Glutamatergic neuron (in vitro differentiated cells): ENCODE data around the gene HARBI1. TPM values are rescaled to one million over a fixed set of nuclear protein-coding genes. Genes with fewer than 3 reads are reported as not detected.

ENCODE experiments used
- DNase-seq: peaks from one replicate; pipeline ENCODE4 v3.0.0; 2022
- H3K27ac Mint-ChIP-seq: one replicate; pipeline ENCODE4 v1.8.0; 2020; ENCODE audit warnings: mild to moderate bottlenecking, mixed read lengths, inconsistent platforms; ENCODE audit not compliant: unreplicated experiment
- H3K27me3 Mint-ChIP-seq: one replicate; pipeline ENCODE4 v1.8.0; 2020; ENCODE audit warnings: mild to moderate bottlenecking, moderate library complexity, mixed read lengths, inconsistent platforms; ENCODE audit not compliant: unreplicated experiment
- H3K36me3 Mint-ChIP-seq: one replicate; pipeline ENCODE4 v1.8.0; 2020; ENCODE audit warnings: mild to moderate bottlenecking, mixed read lengths, inconsistent platforms; ENCODE audit not compliant: unreplicated experiment
- H3K4me1 Mint-ChIP-seq: one replicate; pipeline ENCODE4 v1.8.0; 2020; ENCODE audit warnings: mild to moderate bottlenecking, low read depth, mixed read lengths, inconsistent platforms; ENCODE audit not compliant: unreplicated experiment
- H3K4me3 Mint-ChIP-seq: one replicate; pipeline ENCODE4 v1.8.0; 2020; ENCODE audit warnings: mild to moderate bottlenecking, mixed read lengths, inconsistent platforms; ENCODE audit not compliant: unreplicated experiment
- H3K9me3 Mint-ChIP-seq: one replicate; pipeline ENCODE4 v1.8.0; 2020; ENCODE audit warnings: mild to moderate bottlenecking, moderate library complexity, mixed read lengths, inconsistent platforms; ENCODE audit not compliant: unreplicated experiment
- CTCF ChIP-seq: fragments of 200-600 bp; sonication (generic); IDR thresholded peaks from one replicate; pipeline ENCODE4 v1.5.0; 2021; ENCODE audit not compliant: partially characterized antibody, unreplicated experiment
- total RNA-seq: library from RNA; stranded (reverse); fragmentation: NEBNext Ultra II Directional; extraction: Animal tissue kit (Norgen Biotek cat#: 25700); gene quantifications from one replicate; pipeline ENCODE4 v1.2.1, GENCODE V29; 2021; ENCODE audit not compliant: unreplicated experiment

The HARBI1 gene
- total RNA-seq, 1 donor from 2014 or later: 11.1 TPM

DNA sequence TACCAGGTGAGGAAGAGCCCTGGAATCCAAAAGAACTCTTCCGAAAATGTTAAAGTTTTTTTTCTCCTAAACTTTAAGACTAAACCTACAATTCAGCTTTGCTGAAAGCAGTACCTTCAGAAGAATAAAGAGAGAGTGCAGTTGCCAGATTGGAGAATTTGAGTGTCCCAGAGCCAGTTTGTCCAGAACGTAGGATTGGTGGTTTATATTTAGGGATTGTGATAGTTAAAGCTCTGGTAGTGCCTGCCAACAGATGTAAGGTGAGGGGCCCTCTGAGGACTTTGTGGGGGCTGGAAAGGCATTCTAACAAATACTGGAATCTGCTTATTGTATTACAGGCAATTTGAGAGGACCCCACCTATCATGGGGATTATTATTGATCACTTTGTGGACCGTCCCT, 40.2 kb upstream of the HARBI1 start:
- no peak for DNase-seq
- TF ChIP-seq CTCF: no peak
- Mint-ChIP-seq H3K36me3 (peaks cover 4% of the 10 kb centered on the region), H3K9me3 (no peaks in the 10 kb centered on the region), H3K4me1 (no peaks in the 10 kb centered on the region), H3K4me3 (no peak overlapping the region), H3K27me3 (no peaks in the 10 kb centered on the region), H3K27ac (no peak overlapping the region)

- no peaks in the 10 kb centered on the region for H3K27me3 Mint-ChIP-seq
- H3K27ac Mint-ChIP-seq: no peak overlapping the region
- H3K36me3 Mint-ChIP-seq: peaks cover 9% of the 10 kb centered on the region
- H3K9me3 Mint-ChIP-seq: no peaks in the 10 kb centered on the region
- no peak for TF ChIP-seq CTCF
- H3K4me3 Mint-ChIP-seq: no peak overlapping the region
- no peak for DNase-seq
- no peaks in the 10 kb centered on the region for H3K4me1 Mint-ChIP-seq
Measured at GRCh38 chr11:46655631-46656030, 38.6 kb upstream of the HARBI1 start.

DNA sequence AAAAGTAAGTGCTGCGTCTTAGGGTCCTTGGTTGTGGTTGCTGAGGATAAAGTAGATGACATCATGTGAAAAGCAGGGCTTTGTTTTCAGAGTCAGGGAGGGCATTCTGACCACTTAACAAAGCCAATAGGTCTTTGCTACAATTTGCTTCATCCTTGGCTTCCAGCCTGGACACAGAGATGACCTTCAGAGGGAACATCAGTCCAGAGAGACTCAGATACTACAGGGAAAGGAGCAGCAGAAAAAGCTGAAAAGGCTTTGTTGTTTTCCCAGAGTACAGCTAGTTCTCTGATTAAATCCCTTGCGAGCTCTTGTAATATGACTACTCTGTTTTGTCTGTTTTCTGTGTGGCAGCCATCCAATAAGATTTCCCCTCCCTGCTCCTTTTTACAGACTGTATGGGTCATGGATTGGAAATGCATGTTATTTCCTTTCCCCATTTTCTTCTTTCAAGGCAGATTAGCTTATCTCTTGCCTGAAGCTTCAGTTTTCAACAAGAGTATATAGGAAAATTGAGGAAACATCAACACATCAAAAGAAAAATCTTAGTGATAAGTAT, 32.2 kb upstream of the HARBI1 start:
- Mint-ChIP-seq H3K4me1 (no peaks in the 10 kb centered on the region), H3K27me3 (no peaks in the 10 kb centered on the region), H3K4me3 (no peak overlapping the region), H3K27ac (peak overlapping the region; percentile 77), H3K36me3 (peaks cover 5% of the 10 kb centered on the region), H3K9me3 (no peaks in the 10 kb centered on the region)
- TF ChIP-seq CTCF: no peak
- DNase-seq: no peak

GRCh38 chr11:46643986-46644385, 27.0 kb upstream of the HARBI1 start:
- Mint-ChIP-seq H3K4me1 (no peaks in the 10 kb centered on the region), H3K36me3 (peaks cover 4% of the 10 kb centered on the region), H3K27me3 (peaks cover 2% of the 10 kb centered on the region), H3K4me3 (no peak overlapping the region), H3K9me3 (no peaks in the 10 kb centered on the region), H3K27ac (no peak overlapping the region)
- no peak for DNase-seq
- no peak for TF ChIP-seq CTCF

DNA sequence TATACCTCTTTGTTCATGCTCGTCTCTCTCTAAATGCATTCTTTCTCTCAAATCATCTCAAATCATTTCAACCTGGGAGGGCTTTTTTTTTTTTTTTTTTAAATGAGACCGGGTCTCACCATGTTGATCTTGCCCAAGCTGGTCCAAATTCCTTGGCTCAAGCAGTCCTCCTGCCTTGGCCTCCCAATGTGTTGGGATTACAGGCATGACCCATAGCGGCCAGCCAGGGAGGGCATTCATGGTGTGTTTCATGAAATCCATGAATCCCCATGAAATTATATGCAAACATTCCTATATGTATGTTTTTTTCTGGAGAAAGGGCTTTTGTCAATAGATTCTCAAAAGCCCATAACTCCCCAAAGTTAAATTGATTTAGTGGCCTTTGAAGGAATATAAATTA, 26.5 kb upstream of the HARBI1 start:
- no peak for DNase-seq
- Mint-ChIP-seq H3K4me1 (no peaks in the 10 kb centered on the region), H3K27ac (no peak overlapping the region), H3K9me3 (no peaks in the 10 kb centered on the region), H3K27me3 (peaks cover 2% of the 10 kb centered on the region), H3K36me3 (peaks cover 4% of the 10 kb centered on the region), H3K4me3 (no peak overlapping the region)
- no peak for TF ChIP-seq CTCF
